LNCaP clone FGC (cell line): Measurements from ENCODE around the gene MPPED2.

Source experiments
- DNase-seq: peaks from one replicate; pipeline ENCODE4 v3.0.0-alpha.2; 2011; ENCODE audit warnings: low read depth
- H3K4me3 ChIP-seq: 2 replicates; pipeline ENCODE4 v1.5.1; 2011; ENCODE audit warnings: mild to moderate bottlenecking, low read depth, low read length, control low read depth
- TF ChIP-seq, protein P1 (sequence below): IDR thresholded peaks from 2 replicates; pipeline ENCODE4 v1.5.1; 2012; ENCODE audit warnings: mild to moderate bottlenecking; ENCODE audit not compliant: control insufficient read depth, insufficient read depth; ENCODE audit errors: extremely low read depth

MPPED2 gene

DNA sequence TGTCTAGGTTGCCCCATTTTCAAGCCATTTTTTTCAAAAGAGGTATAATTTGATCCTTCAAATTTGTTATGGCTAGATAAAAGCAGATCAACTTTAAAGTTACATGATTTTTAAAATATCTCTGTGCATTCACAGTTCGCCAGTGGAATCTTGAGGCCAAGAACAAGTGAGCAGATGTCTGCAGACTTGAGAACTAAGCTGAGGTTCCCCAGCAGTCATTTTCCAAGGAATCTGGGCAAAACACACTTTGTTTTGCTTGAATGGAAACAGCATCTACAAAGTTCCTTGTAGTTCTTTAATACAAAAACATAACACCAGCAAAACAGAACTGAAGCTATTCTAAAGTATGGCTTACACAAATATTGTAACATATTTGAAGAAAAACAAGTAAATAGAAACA is 7.7 kb downstream of the MPPED2 start:
- TF ChIP-seq, protein P1, sequence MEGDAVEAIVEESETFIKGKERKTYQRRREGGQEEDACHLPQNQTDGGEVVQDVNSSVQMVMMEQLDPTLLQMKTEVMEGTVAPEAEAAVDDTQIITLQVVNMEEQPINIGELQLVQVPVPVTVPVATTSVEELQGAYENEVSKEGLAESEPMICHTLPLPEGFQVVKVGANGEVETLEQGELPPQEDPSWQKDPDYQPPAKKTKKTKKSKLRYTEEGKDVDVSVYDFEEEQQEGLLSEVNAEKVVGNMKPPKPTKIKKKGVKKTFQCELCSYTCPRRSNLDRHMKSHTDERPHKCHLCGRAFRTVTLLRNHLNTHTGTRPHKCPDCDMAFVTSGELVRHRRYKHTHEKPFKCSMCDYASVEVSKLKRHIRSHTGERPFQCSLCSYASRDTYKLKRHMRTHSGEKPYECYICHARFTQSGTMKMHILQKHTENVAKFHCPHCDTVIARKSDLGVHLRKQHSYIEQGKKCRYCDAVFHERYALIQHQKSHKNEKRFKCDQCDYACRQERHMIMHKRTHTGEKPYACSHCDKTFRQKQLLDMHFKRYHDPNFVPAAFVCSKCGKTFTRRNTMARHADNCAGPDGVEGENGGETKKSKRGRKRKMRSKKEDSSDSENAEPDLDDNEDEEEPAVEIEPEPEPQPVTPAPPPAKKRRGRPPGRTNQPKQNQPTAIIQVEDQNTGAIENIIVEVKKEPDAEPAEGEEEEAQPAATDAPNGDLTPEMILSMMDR = no peak
- DNase-seq = no peak

DNA sequence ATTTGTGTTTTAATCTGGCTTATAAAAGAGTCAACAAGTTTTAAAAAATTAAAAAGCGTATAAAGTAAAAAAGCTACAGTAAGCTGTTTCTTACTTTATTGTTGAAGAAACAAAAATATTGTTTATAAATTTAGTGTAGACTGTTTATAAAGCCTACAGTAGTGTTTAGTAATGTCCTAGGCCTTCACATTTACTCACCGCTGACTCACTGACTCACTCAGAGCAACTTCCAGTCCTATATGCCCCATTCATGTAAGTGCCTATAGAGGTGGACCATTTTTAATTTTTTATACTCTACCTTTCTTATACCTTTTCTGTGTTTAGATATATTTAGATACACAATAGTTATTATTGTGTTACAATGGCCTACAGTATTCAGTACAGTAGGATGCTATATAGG is 12.2 kb downstream of the MPPED2 start:
- TF ChIP-seq, protein P1 = no peak
- H3K4me3 ChIP-seq = no peak overlapping the region
- no peak for DNase-seq

More for the DNA sequence above, 7.7 kb downstream of the MPPED2 start:
- no peak overlapping the region for H3K4me3 ChIP-seq

DNA sequence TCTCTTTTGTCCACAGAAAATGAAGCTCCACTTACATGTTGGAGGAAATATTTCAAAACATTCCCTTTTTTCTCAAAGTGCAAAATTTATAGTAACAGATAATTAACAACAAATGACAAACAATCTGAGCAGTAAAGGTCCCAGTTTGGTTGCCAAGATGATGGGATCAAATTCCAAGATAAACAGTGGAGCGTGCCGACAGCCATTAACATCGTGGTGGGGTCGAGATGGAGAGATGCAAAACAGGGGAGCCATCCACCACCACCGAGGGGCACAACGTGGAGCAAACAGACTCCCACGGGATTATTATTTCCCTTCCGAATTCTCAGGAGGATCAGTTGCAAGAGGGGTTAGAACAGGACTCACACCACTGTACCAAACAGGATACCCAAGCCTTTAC is 17.2 kb downstream of the MPPED2 start:
- TF ChIP-seq, protein P1 = no peak
- H3K4me3 ChIP-seq = no peak overlapping the region
- no peak for DNase-seq

DNA sequence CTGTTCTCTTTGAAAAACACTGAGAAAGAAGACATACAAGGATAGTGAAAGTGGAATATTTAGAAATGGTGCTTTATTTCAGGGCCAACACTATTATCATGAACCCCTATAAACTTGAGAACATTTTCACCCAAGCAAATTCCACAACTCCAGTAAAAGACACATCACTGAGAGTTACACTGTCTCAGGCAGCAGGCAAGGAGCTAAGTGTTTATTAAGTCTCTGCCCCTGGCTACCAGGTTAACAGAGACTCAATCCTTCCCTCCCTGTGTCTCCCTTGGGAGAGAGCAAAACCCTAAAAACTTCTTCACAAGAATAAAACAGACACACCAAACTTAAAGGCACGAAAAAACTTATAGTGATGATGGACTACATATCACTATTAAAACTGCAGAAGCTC is 18.5 kb downstream of the MPPED2 start:
- no peak overlapping the region for H3K4me3 ChIP-seq
- DNase-seq = no peak
- TF ChIP-seq, protein P1 = no peak

DNA sequence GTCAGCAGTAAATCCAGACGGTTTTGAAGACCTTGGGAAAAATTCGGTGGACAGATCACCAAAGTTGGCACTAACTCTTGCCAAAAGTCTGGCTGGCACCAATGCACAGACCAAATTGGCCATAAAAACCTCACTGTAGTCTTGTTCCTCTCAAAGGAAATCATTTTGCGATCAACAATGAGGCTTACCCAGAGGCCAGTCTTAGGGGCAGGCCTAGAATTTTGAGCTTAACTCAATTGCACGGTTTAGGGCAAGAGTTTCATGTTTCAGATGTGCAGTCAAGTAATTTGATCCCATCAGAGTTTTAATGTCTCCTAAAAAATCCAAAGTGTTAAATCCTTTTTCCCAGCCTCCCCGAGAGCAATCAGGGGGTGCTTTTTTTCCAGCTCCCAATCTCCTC is 19.0 kb downstream of the MPPED2 start:
- TF ChIP-seq, protein P1 = no peak
- no peak for DNase-seq
- no peak overlapping the region for H3K4me3 ChIP-seq

DNA sequence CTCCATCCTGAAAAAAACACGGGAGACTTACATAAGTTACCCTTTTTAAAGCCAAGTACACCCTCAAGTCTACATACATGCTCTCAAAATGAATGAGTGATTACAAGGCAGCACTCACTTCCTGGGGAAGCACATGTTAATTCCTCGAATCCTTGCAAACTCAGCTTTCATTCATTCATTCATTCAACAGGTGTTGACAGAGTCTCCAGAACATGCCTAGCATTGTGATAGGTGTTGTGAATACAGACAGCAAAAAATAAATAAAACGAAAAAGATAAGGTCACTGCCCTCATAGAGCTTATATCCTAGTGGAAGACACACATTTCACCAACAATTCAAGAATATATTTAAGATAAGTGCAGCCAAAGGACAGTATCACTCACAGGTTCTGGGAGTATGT is 19.7 kb downstream of the MPPED2 start:
- TF ChIP-seq, protein P1 = no peak
- H3K4me3 ChIP-seq = no peak overlapping the region
- no peak for DNase-seq

DNA sequence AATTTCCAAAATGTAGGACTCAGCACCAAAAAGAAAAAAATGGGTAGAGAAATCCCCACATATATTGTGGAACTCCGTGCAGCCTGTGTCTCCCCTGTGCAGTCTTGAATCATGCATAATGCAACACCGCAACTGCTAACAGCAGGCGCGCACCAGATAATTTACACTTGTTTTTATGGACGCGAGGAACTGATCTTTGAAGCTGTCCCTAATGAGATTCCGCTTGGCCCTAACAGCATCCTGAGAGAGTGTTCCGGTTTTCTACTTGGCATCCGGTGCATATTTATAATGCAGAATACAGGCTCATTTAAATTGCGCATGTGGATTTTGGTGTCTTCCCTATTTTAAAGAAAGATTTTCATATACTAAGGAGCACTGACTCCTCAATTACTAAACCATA is 21.1 kb downstream of the MPPED2 start:
- TF ChIP-seq, protein P1 = no peak
- no peak overlapping the region for H3K4me3 ChIP-seq
- DNase-seq = no peak
